Aorta (tissue), 5 donors: ENCODE results near the gene P4HB. TPM values are rescaled to one million over a fixed set of nuclear protein-coding genes. Genes with fewer than 3 reads are reported as not detected.

Experiments used
- ATAC-seq: fragments of 200-7000 bp; cut with Tn5 transposase; one replicate; pipeline ENCODE4 v1.9.1; 2022; ENCODE audit warnings: moderate library complexity; ENCODE audit not compliant: low FRiP score
- DNase-seq, 2 donors: peaks; one replicate each; pipeline ENCODE4 v3.0.0-alpha.2; 2020
- H3K27ac ChIP-seq, 2 donors: one replicate each; pipeline ENCODE4 v1.5.1; 2013; ENCODE audit warnings: low read length in 2 of 2, mild to moderate bottlenecking in 2 of 2, moderate library complexity in 2 of 2, control low read depth in 1 of 2, inconsistent platforms in 1 of 2, low read depth in 1 of 2
- H3K27me3 ChIP-seq, 2 donors: one replicate each; pipeline ENCODE4 v1.6.1; 2013; ENCODE audit warnings: control low read depth in 1 of 2, low read length in 1 of 2, mild to moderate bottlenecking in 1 of 2, moderate library complexity in 1 of 2; ENCODE audit not compliant: insufficient read depth in 2 of 2, control insufficient read depth in 1 of 2
- H3K36me3 ChIP-seq, 2 donors: one replicate each; pipeline ENCODE4 v1.6.1; 2013; ENCODE audit warnings: control low read depth in 1 of 2, low read length in 1 of 2, mild to moderate bottlenecking in 1 of 2; ENCODE audit not compliant: insufficient read depth in 2 of 2, control insufficient read depth in 1 of 2
- H3K4me1 ChIP-seq, 2 donors: one replicate each; pipeline ENCODE4 v1.6.1; 2013; ENCODE audit warnings: low read length in 2 of 2, control low read depth in 1 of 2, mild to moderate bottlenecking in 1 of 2, moderate library complexity in 1 of 2; ENCODE audit not compliant: insufficient read depth in 2 of 2, control insufficient read depth in 1 of 2
- H3K4me3 ChIP-seq, 2 donors: one replicate each; pipeline ENCODE4 v1.5.1; 2013; ENCODE audit warnings: low read length in 2 of 2, control low read depth in 1 of 2, mild to moderate bottlenecking in 1 of 2
- H3K9me3 ChIP-seq: one replicate; pipeline ENCODE4 v1.6.1; 2013; ENCODE audit warnings: mild to moderate bottlenecking, low read length; ENCODE audit not compliant: control insufficient read depth
- WGBS, 2 donors: extraction: QIAGEN DNeasy Blood & Tissue Kit; methylation state at CpG; one replicate each; pipeline ENCODE4 v1.1.7; 2013; 5-methylcytosine and 5-hydroxymethylcytosine counted together
- intact Hi-C, 2 donors: fragments of 100-400 bp; cut with DNase I; formaldehyde crosslinking; loops; one replicate each; pipeline versions ENCODE4 v1.14.2 to v1.15.0; 2022
- polyA plus RNA-seq, 2 donors: library from polyadenylated mRNA; stranded (reverse); fragments of 200-250 nt; gene quantifications; one replicate each; pipeline ENCODE4 v1.2.3, GENCODE V29; 2013
- total RNA-seq, 2 donors: library from RNA; stranded (reverse); fragmentation: NEBNext Ultra II Directional; extraction: Animal tissue kit (Norgen Biotek cat#: 25700); gene quantifications; one replicate each; pipeline ENCODE4 v1.2.1, GENCODE V29; 2021
- donor health status: healthy with polysubstance abuse.
- donor health status: Bipolar disorder and iron deficiency.
- donor health status: DM: no; HTN: no; CAD: no.
- donor health status: DM: no; HTN: no; CAD: no.
- donor health status: DM: yes; HTN: yes; CAD: no.

The P4HB gene
- total and polyA plus RNA-seq, 4 donors = 275 to 537 (median 422) TPM

DNA sequence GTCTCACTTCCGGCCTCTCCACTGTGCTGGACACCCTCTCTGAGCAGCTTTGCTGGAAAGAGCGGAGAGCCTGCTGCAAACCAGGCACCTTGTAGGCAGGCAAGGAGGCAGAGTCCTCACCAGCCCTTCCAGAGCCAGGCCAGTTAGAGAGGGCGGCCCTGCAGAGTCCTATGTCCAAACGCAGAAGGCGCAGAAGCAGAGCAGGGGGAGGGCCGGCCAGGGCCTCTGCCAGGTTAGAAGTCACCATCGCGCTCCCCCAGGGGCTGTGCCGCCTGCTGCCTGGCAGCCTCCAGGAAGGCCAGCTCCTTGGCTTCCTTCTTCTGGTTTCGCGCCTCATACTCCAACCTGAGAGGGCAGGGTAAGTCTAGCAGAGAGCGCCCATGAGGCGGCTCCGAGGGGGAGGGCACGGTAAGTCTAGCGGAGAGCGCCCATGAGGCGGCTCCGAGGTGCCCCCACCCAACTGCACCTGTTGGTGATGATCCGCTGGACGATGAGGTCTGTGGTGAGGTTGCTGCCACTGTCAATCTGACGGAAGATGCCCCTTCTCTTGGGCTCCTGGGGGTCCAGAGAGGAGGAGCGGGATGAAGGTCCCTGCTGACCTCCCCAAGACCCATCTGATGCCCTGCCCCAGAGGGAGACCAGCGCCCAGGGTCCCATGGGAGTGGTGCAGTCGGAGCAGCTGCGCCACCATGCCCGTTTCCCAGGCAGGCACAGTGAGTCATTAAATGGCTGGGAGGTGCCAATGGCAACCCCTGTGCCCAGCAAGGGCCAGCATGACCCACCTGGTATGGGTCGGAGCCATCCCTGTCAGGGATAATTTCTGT lies 44.5 kb upstream of the P4HB start:
- intact Hi-C loops = no loop called here
- DNase-seq = no peak
- peaks cover 0 to 2% of the 10 kb centered on the region in 2 donors for H3K36me3 ChIP-seq

DNA sequence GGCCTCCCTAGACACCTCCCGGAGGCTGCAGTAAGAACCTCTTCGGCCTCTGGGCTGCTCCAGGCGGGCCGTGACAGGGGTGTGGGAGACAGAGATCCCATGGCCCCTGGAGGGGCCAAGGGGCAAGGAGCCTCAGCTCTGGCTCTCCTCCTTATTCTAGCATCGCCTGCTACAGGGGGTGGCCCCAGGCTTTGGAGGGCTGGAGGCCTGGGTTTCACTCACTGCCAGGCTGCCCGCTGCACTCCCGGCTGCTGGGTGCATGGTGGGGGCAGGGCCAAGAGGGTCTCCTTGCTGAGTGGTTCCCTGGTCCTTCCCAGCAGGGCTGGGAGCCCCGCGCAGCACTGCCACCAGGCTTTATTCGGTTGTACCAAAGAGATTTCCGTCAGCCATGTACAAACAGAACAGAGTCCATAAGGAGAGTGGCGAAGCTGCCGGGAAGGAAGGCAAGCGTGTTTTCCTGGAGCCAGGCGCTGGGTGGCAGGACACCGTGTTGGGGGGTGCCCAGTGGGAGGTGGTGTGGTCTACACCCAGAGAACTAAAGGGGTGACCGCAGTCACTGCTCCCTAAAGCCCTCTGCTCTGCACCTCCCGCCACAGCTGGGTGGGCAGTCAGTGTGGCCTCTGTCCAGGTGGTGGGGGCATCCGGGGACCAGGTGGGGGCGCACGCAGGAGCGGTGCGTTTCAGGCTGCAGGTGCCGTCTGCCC lies 43.7 kb upstream of the P4HB start:
- DNase-seq = no peak
- H3K36me3 ChIP-seq = peaks cover 0 to 2% of the 10 kb centered on the region in 2 donors

More for the DNA sequence above, 44.5 kb upstream of the P4HB start:
- Histone ChIP-seq H3K4me3 (no peak overlapping the region), H3K27me3 (no peaks in the 10 kb centered on the region), H3K27ac (no peak overlapping the region), H3K9me3 (no peaks in the 10 kb centered on the region), H3K4me1 (no peaks in the 10 kb centered on the region)
- WGBS, 2 donors = 91 to 93% methylated on average over 27 to 28 of the region's 28 CpGs
- no peak for ATAC-seq

DNA sequence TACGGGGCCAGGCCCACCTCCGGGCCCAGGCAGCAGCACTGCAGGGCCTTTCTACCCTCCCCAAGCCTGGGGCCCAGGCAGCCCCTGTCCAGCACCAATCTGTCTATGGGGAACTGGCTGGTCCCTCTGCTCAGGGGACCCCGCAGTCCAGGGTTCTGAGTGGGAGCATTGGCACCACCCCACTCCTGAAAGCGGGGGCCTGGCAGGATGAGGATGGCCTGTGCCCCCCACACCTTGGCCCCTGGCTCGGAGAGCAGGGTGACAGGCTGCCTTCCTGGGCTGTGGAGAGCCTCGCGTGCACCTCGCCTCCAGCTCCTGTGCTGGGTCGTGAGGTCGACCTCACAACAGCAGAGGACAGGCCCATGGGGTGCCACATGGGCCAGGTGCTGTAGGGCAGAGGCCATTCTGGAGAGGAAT lies 43.1 kb upstream of the P4HB start:
- H3K4me1 ChIP-seq = no peaks in the 10 kb centered on the region
- no peaks in the 10 kb centered on the region for H3K9me3 ChIP-seq
- DNase-seq (no peak), ATAC-seq (no peak)
- H3K27ac ChIP-seq = no peak overlapping the region
- no peaks in the 10 kb centered on the region for H3K27me3 ChIP-seq
- H3K4me3 ChIP-seq = no peak overlapping the region
- intact Hi-C loops = no loop called here
- 95% methylated on average over 10 of the region's 10 CpGs for WGBS, 2 donors
- H3K36me3 ChIP-seq = peaks cover 0 to 2% of the 10 kb centered on the region in 2 donors

More for the DNA sequence above, 43.7 kb upstream of the P4HB start:
- WGBS, 2 donors = 93 to 95% methylated on average over 24 of the region's 24 CpGs
- Histone ChIP-seq H3K27me3 (no peaks in the 10 kb centered on the region), H3K4me1 (no peaks in the 10 kb centered on the region), H3K4me3 (no peak overlapping the region), H3K9me3 (no peaks in the 10 kb centered on the region), H3K27ac (no peak overlapping the region)
- no peak for ATAC-seq
- intact Hi-C loops = no loop called here

DNA sequence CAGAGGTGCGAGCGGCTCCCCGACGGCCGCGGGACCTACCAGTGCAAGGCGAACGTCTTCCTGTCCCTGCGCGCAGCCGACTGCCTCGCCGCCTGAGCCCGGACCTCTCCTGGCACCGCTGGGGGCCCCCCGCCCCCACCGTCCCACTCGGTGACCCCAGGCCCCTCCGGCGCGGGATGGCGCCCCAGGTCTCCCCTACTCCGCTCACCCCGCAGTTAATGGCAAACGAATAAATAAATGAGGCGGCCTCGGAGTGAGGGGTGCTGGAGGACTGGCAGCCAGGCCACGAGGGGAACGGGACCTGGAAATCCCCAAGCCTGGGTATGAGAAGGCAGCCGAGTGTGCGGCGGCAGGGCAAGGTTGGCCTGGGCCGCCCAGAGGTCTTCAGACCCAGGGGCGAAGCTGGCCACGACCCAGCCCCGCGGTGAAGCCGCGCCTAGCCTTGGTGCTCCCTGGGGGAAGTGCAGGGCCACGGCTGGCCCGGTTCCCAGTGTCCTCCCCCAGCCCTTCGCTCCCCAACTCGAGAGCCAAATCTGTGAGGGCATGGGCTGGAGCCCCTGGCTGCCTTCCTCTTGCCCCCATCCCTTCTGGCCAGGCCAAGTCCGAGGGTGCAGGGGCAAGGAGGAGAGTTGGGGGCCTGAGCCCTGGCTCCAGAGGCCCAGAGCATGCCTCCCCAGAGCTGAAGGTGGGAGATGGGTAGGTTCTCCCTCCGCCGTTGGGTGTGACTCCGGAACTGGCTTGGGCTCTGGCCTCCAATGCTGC lies 42.5 kb upstream of the P4HB start:
- DNase-seq (peak in 1 of 2 donors; percentile 78), ATAC-seq (no peak)
- 52 to 56% methylated on average over 47 of the region's 47 CpGs for WGBS, 2 donors
- Histone ChIP-seq H3K27me3 (no peaks in the 10 kb centered on the region), H3K9me3 (no peaks in the 10 kb centered on the region), H3K4me1 (no peaks in the 10 kb centered on the region), H3K36me3 (peaks cover 0 to 2% of the 10 kb centered on the region in 2 donors), H3K4me3 (no peak overlapping the region), H3K27ac (no peak overlapping the region)
- intact Hi-C loops = no loop called here

DNA sequence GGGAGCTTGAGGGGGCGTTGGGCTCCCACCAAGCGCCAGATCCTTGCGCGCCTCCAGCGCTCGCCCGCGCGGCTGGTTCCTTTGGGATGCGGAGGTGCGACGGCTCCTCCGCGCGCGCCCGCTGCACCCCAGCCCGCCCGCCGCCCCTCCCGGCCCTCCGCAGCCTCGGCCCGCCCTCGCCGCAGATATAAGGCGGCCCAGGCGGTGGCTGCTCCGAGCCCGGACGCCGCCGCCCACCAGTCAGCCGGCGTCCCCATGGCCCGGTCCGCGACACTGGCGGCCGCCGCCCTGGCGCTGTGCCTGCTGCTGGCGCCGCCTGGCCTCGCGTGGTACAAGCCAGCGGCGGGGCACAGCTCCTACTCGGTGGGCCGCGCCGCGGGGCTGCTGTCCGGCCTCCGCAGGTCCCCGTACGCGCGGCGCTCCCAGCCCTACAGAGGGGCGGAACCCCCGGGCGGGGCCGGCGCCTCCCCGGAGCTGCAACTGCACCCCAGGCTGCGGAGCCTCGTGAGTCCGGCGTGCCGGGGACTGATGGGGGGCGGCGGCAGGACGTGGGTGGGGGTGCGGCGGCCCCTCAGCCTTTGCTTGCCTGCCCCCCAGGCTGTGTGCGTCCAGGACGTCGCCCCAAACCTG lies 41.8 kb upstream of the P4HB start, which contains the start of gene NPB:
Gene NPB (plus strand): TSS at position 216 of the 630 bp plus-strand sequence. CDS start 40 bp downstream, at position 256.
- ATAC-seq = peak; percentile 30
- H3K27ac ChIP-seq = no peak within 1 kb of the TSS
- intact Hi-C loops = no loop called here

DNA sequence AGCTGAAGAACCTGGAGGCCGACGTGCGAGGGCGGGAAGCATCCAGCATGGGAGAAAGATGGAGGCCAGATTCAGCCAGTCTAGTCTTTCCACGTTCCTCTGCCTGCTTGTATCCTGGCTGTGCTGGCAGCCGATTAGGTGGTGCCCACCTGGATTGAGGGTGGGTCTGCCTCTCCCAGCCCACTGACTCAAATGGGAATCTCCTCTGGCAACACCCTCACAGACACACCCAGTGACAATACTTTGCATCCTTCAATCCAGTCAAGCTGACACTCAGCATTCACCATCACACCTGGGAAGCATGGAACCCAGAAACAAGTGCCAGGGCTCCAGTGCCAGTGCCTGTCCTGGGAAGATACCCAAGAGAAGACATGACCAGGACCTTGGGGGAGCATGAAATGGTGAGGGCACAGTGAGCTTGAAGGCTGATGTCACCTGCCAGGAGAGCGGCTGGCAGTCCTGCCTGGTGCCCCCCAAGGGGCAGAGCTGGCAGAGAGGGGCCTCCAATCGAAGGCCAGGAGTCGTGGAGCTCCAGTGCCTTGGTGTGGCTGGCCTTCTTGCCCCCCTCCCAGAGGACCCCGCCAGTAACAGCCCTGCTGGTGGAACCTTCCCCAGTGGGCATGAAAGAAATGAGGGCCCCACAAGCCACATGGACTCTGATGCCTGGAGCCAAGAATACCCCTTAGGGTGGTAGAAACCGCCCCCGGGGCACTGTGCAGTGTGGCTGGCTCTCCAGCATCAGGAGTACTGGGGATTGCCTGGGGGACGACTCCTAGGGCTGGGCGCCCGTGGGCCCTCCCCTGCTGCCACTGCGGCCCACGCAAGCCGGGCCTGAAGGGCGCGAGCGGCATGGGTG lies 41.1 kb upstream of the P4HB start:
- Histone ChIP-seq H3K9me3 (no peaks in the 10 kb centered on the region), H3K27me3 (no peaks in the 10 kb centered on the region), H3K36me3 (peaks cover 0 to 4% of the 10 kb centered on the region in 2 donors), H3K4me1 (no peaks in the 10 kb centered on the region), H3K4me3 (no peak overlapping the region), H3K27ac (no peak overlapping the region)
- WGBS, 2 donors = 47 to 50% methylated on average over 21 of the region's 21 CpGs
- ATAC-seq = no peak
- DNase-seq = no peak
- intact Hi-C loops = no loop called here

More for the DNA sequence above, 41.8 kb upstream of the P4HB start, which contains the start of gene NPB:
- WGBS, 2 donors = 1 to 2% methylated on average over 37 to 79 of the region's 79 CpGs
- DNase-seq = peak in 1 of 2 donors; percentile 79
- H3K9me3 ChIP-seq = no peaks in the 10 kb centered on the region
- no peaks in the 10 kb centered on the region for H3K4me1 ChIP-seq
- H3K36me3 ChIP-seq = peaks cover 0 to 2% of the 10 kb centered on the region in 2 donors
- H3K4me3 ChIP-seq = peak within 1 kb of the TSS in 1 of 2 donors; percentile 3
- H3K27me3 ChIP-seq = no peaks in the 10 kb centered on the region

DNA sequence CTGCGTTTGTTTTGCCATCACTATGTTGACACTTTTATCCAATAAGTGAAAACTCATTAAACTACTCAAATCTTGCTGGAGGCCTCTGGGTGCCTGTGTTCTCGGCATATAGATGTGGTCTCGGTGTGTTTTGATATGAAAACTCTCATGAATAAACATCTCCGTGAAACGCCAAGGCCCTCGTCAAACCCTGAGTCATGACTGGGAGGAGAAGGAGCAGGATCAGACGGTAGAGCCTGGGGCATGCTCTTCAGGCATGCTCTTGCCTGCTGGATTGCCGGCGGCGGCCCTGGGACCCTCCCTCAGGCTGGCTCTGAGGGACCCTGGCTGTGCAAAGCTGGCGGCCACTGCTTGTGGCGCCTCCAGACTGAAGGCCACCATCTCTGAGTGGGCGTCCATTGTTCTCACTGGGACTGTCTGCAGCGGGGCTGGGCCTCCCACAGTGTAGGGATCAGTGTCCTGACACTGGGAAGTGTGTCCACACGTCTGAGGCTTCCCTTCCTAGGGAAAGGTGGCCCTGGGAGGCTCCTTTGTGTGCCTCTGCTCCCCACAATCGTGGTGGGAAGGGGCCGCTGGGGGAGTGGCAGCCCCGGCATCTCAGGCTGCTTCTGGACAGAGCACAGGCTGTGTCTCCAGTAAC lies 40.0 kb upstream of the P4HB start:
- DNase-seq = no peak
- no peaks in the 10 kb centered on the region for H3K27me3 ChIP-seq
- peaks cover 0 to 4% of the 10 kb centered on the region in 2 donors for H3K36me3 ChIP-seq
- H3K4me1 ChIP-seq = no peaks in the 10 kb centered on the region
- H3K4me3 ChIP-seq = no peak overlapping the region
- no peak overlapping the region for H3K27ac ChIP-seq
- intact Hi-C loops = no loop called here
- 78 to 80% methylated on average over 18 of the region's 18 CpGs for WGBS, 2 donors
- no peaks in the 10 kb centered on the region for H3K9me3 ChIP-seq
- ATAC-seq = no peak
